ENCODE measurements around the gene KLK13.

DNA sequence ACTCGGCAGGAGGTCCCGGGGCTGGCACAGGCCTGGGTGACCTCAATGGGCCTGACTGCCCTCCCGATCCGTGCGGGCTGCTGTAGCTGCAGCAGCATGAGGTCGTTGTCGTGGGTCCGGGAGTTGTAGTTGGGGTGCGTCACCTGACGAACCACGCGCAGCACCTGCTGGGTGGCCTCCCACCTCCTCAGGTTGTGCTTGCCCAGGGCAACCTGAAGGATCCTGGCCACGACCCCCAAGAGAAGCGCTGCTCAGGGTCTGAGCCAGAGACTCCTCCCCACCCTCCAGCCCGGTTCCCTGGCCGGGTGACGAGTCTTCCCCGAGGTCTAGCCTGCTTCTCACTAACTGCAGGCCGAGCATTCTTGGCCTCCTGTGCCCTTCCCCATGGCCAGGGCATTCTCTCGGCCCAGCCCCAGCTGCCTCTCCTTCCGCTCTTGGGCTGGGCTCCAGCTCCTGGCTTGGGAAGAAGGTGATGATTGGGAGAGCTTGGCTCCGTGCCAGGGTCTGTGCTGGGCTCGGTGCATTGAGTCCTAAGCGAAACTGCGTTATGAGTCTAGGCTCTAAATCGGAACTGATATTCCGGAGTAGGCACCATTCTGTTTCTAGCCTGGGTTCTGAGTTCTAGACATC, 14.7 kb upstream of the KLK13 start:
- TF ChIP-seq, protein P1, sequence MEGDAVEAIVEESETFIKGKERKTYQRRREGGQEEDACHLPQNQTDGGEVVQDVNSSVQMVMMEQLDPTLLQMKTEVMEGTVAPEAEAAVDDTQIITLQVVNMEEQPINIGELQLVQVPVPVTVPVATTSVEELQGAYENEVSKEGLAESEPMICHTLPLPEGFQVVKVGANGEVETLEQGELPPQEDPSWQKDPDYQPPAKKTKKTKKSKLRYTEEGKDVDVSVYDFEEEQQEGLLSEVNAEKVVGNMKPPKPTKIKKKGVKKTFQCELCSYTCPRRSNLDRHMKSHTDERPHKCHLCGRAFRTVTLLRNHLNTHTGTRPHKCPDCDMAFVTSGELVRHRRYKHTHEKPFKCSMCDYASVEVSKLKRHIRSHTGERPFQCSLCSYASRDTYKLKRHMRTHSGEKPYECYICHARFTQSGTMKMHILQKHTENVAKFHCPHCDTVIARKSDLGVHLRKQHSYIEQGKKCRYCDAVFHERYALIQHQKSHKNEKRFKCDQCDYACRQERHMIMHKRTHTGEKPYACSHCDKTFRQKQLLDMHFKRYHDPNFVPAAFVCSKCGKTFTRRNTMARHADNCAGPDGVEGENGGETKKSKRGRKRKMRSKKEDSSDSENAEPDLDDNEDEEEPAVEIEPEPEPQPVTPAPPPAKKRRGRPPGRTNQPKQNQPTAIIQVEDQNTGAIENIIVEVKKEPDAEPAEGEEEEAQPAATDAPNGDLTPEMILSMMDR (IDR thresholded peaks at IDR 0.05; ENCODE audit: poor library complexity): no peak
- TF ChIP-seq EZH2 (IDR thresholded peaks at IDR 0.05; ENCODE audit: borderline replicate concordance) (no peak), EZH2phosphoT487 (IDR thresholded peaks at IDR 0.05; ENCODE audit: low read depth, severe bottlenecking, unreplicated experiment) (no peak)

Measured in hepatocyte (in vitro differentiated cells).